ENCODE results near the gene GIT2. TPM values are rescaled to one million over a fixed set of nuclear protein-coding genes. Genes with fewer than 3 reads are reported as not detected.
"Not testable (repeated sequence)": the region's sequence is repeated elsewhere in the genome, so short reads cannot be mapped to it uniquely, and the experiment has no call there.

Gene GIT2
- total RNA-seq, 1 experiment from 2014 or later = 56.0 TPM

- H3K27ac Mint-ChIP-seq (ENCODE audit: unreplicated experiment) = no peak overlapping the region
- H3K36me3 Mint-ChIP-seq (ENCODE audit: insufficient read depth, unreplicated experiment) = no peaks in the 10 kb centered on the region
- TF ChIP-seq CTCF (IDR thresholded peaks at IDR 0.05; ENCODE audit: unreplicated experiment) = no peak
- intact Hi-C loops (cut with micrococcal nuclease; ENCODE audit: unreplicated experiment) = no loop called here
- CTCF ChIA-PET = interaction anchor here (0.9 kb wide), 1 partner anchor 12 kb away, joined by 5 read pairs; no protein-coding TSS in a partner anchor
- no peaks in the 10 kb centered on the region for H3K9me3 Mint-ChIP-seq (ENCODE audit: low read depth, unreplicated experiment)
- no TSS peak for BruUV-seq (replicated peaks)
- DNase-seq = no peak
- H3K4me1 Mint-ChIP-seq (ENCODE audit: low read depth, unreplicated experiment) = peaks cover 8% of the 10 kb centered on the region
- H3K4me3 Mint-ChIP-seq (ENCODE audit: low read depth, unreplicated experiment) = no peak overlapping the region
- no peaks in the 10 kb centered on the region for H3K27me3 Mint-ChIP-seq (ENCODE audit: unreplicated experiment)
These were observed 14.9 kb upstream of the GIT2 start for GRCh38 chr12:110010853-110011723.

GRCh38 chr12:110008681-110009398 is 12.7 kb upstream of the GIT2 start:
- DNase-seq; H3K27ac Mint-ChIP-seq (ENCODE audit: unreplicated experiment); intact Hi-C loops (cut with micrococcal nuclease; ENCODE audit: unreplicated experiment); H3K36me3 Mint-ChIP-seq (ENCODE audit: insufficient read depth, unreplicated experiment); H3K27me3 Mint-ChIP-seq (ENCODE audit: unreplicated experiment); H3K4me1 Mint-ChIP-seq (ENCODE audit: low read depth, unreplicated experiment); CTCF ChIA-PET; H3K4me3 Mint-ChIP-seq (ENCODE audit: low read depth, unreplicated experiment); BruUV-seq (replicated peaks); H3K9me3 Mint-ChIP-seq (ENCODE audit: low read depth, unreplicated experiment): not testable (repeated sequence)

- DNase-seq = no peak
- BruUV-seq (replicated peaks) = no TSS peak
- Mint-ChIP-seq H3K27ac (ENCODE audit: unreplicated experiment) (no peak overlapping the region), H3K4me1 (ENCODE audit: low read depth, unreplicated experiment) (peaks cover 18% of the 10 kb centered on the region), H3K4me3 (ENCODE audit: low read depth, unreplicated experiment) (no peak overlapping the region), H3K36me3 (ENCODE audit: insufficient read depth, unreplicated experiment) (peaks cover 6% of the 10 kb centered on the region), H3K9me3 (ENCODE audit: low read depth, unreplicated experiment) (no peaks in the 10 kb centered on the region), H3K27me3 (ENCODE audit: unreplicated experiment) (no peaks in the 10 kb centered on the region)
- no peak for TF ChIP-seq CTCF (IDR thresholded peaks at IDR 0.05; ENCODE audit: unreplicated experiment)
- intact Hi-C loops (cut with micrococcal nuclease; ENCODE audit: unreplicated experiment) = loop anchor here (2.0 kb wide), 1 partner anchor 53 kb away; no protein-coding TSS in a partner anchor
- CTCF ChIA-PET = no interaction called here
These were observed 11.7 kb upstream of the GIT2 start for GRCh38 chr12:110007881-110008280.

DNA sequence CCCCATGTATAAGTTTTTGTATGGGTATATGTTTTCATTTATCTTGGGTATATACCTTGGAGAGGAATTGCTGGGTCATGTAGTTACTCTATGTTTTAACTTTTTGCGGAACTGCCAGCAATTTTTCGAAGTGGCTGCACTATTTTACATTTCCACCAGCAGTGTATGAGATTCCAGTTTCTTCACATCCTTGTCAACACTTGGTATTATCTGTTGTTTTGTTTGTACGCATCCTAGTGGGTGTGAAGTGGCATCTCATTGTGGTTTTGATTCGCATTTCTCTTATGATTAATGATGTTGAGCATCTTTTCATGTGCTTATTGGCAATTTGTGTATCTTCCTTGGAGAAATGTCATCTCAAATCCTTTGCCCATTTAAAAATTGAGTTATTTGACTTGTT is 9.9 kb upstream of the GIT2 start:
- Mint-ChIP-seq H3K9me3 (ENCODE audit: low read depth, unreplicated experiment) (no peaks in the 10 kb centered on the region), H3K27me3 (ENCODE audit: unreplicated experiment) (no peaks in the 10 kb centered on the region), H3K36me3 (ENCODE audit: insufficient read depth, unreplicated experiment) (peaks cover 6% of the 10 kb centered on the region), H3K4me3 (ENCODE audit: low read depth, unreplicated experiment) (no peak overlapping the region), H3K27ac (ENCODE audit: unreplicated experiment) (no peak overlapping the region), H3K4me1 (ENCODE audit: low read depth, unreplicated experiment) (peaks cover 22% of the 10 kb centered on the region)
- CTCF ChIA-PET = no interaction called here
- BruUV-seq (replicated peaks) = no TSS peak
- no peak for TF ChIP-seq CTCF (IDR thresholded peaks at IDR 0.05; ENCODE audit: unreplicated experiment)
- intact Hi-C loops (cut with micrococcal nuclease; ENCODE audit: unreplicated experiment) = loop anchor here (2.0 kb wide), 1 partner anchor 55 kb away; no protein-coding TSS in a partner anchor
- no peak for DNase-seq

Measured in Calu3 (cell line).